ENCODE data around the gene MBNL1.

DNA sequence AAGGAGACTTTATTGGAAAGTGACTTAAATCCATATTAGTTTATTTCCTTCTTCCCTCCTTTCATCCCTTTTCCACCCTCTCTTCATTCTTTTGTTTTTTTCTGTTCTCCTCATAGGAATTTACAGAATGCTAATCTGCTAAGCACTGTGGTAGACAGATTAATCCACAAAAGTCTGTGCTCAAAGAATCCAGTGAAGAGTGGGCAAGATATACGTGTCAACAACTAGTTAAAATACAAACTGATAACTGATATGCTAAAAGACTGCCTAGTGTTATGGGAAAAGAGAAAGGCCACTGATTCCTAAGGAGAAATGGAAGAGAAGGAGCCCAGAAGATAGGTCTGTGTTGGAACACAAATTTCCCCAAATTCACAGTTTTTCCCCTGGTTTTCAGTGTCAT is 202.2 kb downstream of the MBNL1 start:
- TF ChIP-seq, protein P1, sequence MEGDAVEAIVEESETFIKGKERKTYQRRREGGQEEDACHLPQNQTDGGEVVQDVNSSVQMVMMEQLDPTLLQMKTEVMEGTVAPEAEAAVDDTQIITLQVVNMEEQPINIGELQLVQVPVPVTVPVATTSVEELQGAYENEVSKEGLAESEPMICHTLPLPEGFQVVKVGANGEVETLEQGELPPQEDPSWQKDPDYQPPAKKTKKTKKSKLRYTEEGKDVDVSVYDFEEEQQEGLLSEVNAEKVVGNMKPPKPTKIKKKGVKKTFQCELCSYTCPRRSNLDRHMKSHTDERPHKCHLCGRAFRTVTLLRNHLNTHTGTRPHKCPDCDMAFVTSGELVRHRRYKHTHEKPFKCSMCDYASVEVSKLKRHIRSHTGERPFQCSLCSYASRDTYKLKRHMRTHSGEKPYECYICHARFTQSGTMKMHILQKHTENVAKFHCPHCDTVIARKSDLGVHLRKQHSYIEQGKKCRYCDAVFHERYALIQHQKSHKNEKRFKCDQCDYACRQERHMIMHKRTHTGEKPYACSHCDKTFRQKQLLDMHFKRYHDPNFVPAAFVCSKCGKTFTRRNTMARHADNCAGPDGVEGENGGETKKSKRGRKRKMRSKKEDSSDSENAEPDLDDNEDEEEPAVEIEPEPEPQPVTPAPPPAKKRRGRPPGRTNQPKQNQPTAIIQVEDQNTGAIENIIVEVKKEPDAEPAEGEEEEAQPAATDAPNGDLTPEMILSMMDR (IDR thresholded peaks at IDR 0.05; ENCODE audit: poor library complexity, severe bottlenecking): no peak
- no peak for TF ChIP-seq EP300 (conservative IDR thresholded peaks at IDR 0.05; ENCODE audit: poor library complexity, severe bottlenecking)

Data from neural cell (in vitro differentiated cells).